Mesothelial cell of epicardium (in vitro differentiated cells): ENCODE data around the gene CDIP1. TPM values are rescaled to one million over a fixed set of nuclear protein-coding genes. Genes with fewer than 3 reads are reported as not detected.

Experiments
- DNase-seq, 2 experiments: peaks; one replicate each; pipeline ENCODE4 v3.0.0; 2021; ENCODE audit warnings: low spot score in 2 of 2; ENCODE audit not compliant: unreplicated experiment in 2 of 2
- H3K27ac Mint-ChIP-seq: 2 replicates; pipeline ENCODE4 v1.8.0; 2021; ENCODE audit warnings: mixed read lengths
- H3K27me3 Mint-ChIP-seq: 2 replicates; pipeline ENCODE4 v1.8.0; 2021; ENCODE audit warnings: low read depth, mixed read lengths
- H3K36me3 Mint-ChIP-seq: 2 replicates; pipeline ENCODE4 v1.8.0; 2021; ENCODE audit warnings: mixed read lengths
- H3K4me1 Mint-ChIP-seq: 2 replicates; pipeline ENCODE4 v1.8.0; 2021; ENCODE audit warnings: mixed read lengths
- H3K4me3 Mint-ChIP-seq: 2 replicates; pipeline ENCODE4 v1.8.0; 2021; ENCODE audit warnings: mild to moderate bottlenecking, moderate library complexity, mixed read lengths
- H3K9me3 Mint-ChIP-seq: 2 replicates; pipeline ENCODE4 v1.8.0; 2021; ENCODE audit warnings: mixed read lengths
- total RNA-seq: library from RNA; stranded (reverse); gene quantifications from 3 replicates; pipeline ENCODE4 v1.2.1, GENCODE V29; 2021
- TF ChIP-seq, protein P1 (sequence below): fragments of 200-600 bp; sonication (generic); IDR thresholded peaks from one replicate; pipeline ENCODE4 v1.5.0; 2021; ENCODE audit warnings: antibody characterized with exemption; ENCODE audit not compliant: unreplicated experiment

The CDIP1 gene
- total RNA-seq, 1 donor from 2014 or later, result 24.2 TPM

GRCh38 chr16:4500272-4500671 is 38.3 kb downstream of the CDIP1 start:
- Mint-ChIP-seq H3K36me3 (no peaks in the 10 kb centered on the region), H3K27me3 (no peaks in the 10 kb centered on the region), H3K4me1 (peaks cover 12% of the 10 kb centered on the region), H3K9me3 (no peaks in the 10 kb centered on the region), H3K4me3 (no peak overlapping the region), H3K27ac (peak overlapping the region; percentile 7)
- TF ChIP-seq, protein P1, sequence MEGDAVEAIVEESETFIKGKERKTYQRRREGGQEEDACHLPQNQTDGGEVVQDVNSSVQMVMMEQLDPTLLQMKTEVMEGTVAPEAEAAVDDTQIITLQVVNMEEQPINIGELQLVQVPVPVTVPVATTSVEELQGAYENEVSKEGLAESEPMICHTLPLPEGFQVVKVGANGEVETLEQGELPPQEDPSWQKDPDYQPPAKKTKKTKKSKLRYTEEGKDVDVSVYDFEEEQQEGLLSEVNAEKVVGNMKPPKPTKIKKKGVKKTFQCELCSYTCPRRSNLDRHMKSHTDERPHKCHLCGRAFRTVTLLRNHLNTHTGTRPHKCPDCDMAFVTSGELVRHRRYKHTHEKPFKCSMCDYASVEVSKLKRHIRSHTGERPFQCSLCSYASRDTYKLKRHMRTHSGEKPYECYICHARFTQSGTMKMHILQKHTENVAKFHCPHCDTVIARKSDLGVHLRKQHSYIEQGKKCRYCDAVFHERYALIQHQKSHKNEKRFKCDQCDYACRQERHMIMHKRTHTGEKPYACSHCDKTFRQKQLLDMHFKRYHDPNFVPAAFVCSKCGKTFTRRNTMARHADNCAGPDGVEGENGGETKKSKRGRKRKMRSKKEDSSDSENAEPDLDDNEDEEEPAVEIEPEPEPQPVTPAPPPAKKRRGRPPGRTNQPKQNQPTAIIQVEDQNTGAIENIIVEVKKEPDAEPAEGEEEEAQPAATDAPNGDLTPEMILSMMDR, result no peak
- DNase-seq, result no peak

DNA sequence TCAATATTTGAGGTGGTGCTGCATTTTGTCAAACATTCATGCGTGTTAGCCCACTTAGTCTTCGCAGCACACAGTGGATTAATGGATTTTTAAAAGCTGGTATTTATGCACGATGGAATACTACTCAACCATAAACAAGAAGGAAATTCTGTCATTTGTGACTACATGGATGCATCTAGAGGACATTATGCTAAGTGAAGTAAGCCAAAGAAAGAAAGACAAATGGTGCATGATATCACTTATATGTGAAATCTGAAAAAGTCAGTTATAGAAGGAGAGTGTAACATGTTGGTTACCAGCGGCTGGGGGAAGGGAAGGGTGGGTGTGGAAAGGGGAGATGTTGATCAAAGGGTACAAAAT is 39.4 kb downstream of the CDIP1 start:
- Mint-ChIP-seq H3K4me3 (no peak overlapping the region), H3K36me3 (no peaks in the 10 kb centered on the region), H3K9me3 (no peaks in the 10 kb centered on the region), H3K27ac (no peak overlapping the region), H3K4me1 (peaks cover 12% of the 10 kb centered on the region), H3K27me3 (no peaks in the 10 kb centered on the region)
- no peak for DNase-seq
- TF ChIP-seq, protein P1, result no peak

GRCh38 chr16:4498546-4499195 is 39.9 kb downstream of the CDIP1 start:
- no peaks in the 10 kb centered on the region for H3K9me3 Mint-ChIP-seq
- H3K4me3 Mint-ChIP-seq, result no peak overlapping the region
- H3K4me1 Mint-ChIP-seq, result peaks cover 12% of the 10 kb centered on the region
- DNase-seq, result no peak
- no peaks in the 10 kb centered on the region for H3K27me3 Mint-ChIP-seq
- H3K36me3 Mint-ChIP-seq, result no peaks in the 10 kb centered on the region
- TF ChIP-seq, protein P1, result no peak
- no peak overlapping the region for H3K27ac Mint-ChIP-seq

DNA sequence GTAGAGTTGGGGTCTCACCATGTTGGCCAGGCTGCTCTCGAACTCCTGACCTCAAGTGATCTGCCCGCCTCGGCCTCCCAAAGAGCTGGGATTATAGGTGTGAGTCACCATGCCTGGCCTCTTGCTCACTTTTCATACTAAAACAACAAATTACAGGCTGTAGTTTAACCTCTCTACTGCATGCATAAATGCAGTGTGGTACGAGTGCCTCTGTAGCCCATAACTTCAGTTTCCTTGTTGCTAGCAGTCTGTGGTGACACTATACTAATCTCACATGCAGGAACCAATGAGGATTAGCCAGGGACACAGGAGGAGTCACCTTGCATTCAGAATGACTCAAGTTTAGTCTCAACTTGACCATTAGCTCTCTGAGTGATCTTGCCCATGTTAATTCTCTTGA is 42.3 kb downstream of the CDIP1 start:
- H3K27me3 Mint-ChIP-seq, result no peaks in the 10 kb centered on the region
- no peak for DNase-seq
- H3K4me3 Mint-ChIP-seq, result no peak overlapping the region
- H3K27ac Mint-ChIP-seq, result no peak overlapping the region
- peaks cover 12% of the 10 kb centered on the region for H3K4me1 Mint-ChIP-seq
- no peaks in the 10 kb centered on the region for H3K9me3 Mint-ChIP-seq
- peaks cover 4% of the 10 kb centered on the region for H3K36me3 Mint-ChIP-seq
- TF ChIP-seq, protein P1, result no peak

GRCh38 chr16:4495766-4496165 is 42.8 kb downstream of the CDIP1 start:
- Mint-ChIP-seq H3K27ac (no peak overlapping the region), H3K36me3 (peaks cover 4% of the 10 kb centered on the region), H3K9me3 (no peaks in the 10 kb centered on the region), H3K27me3 (no peaks in the 10 kb centered on the region), H3K4me1 (peaks cover 7% of the 10 kb centered on the region), H3K4me3 (no peak overlapping the region)
- DNase-seq, result no peak
- TF ChIP-seq, protein P1, result no peak
